H1 (cell line): ENCODE results near the gene ATP5F1E. TPM values are rescaled to one million over a fixed set of nuclear protein-coding genes. Genes with fewer than 3 reads are reported as not detected.

Experiments
- BACH1 ChIP-seq: IDR thresholded peaks from 2 replicates; pipeline ENCODE4 v1.6.1; 2012; ENCODE audit warnings: low read length, improper control_type of control experiment
- CHD7 ChIP-seq: fragments of 300-600 bp; sonication (generic); IDR thresholded peaks from 2 replicates; pipeline ENCODE4 v1.7.1; 2012; ENCODE audit warnings: low read length, moderate library complexity, mild to moderate bottlenecking, inconsistent platforms; ENCODE audit not compliant: insufficient replicate concordance
- GABPA ChIP-seq: IDR thresholded peaks from 2 replicates; pipeline ENCODE4 v1.6.1; 2011; ENCODE audit warnings: mild to moderate bottlenecking, low read length, moderate library complexity, borderline replicate concordance; ENCODE audit not compliant: insufficient read depth
- HDAC2 ChIP-seq, 2 experiments: fragments of 300-600 bp in 1 of 2; sonication (generic) in 1 of 2; IDR thresholded peaks; 2 replicates each; pipeline ENCODE4 v1.6.1; 2011 to 2012; ENCODE audit warnings: low read depth in 2 of 2, low read length in 2 of 2, mild to moderate bottlenecking in 2 of 2, moderate library complexity in 2 of 2, borderline replicate concordance in 1 of 2, inconsistent platforms in 1 of 2
- JUN ChIP-seq: IDR thresholded peaks from 2 replicates; pipeline ENCODE4 v1.6.1; 2011; ENCODE audit warnings: low read depth, mild to moderate bottlenecking, improper control_type of control experiment, low read length
- KDM4A ChIP-seq: IDR thresholded peaks from one replicate; pipeline ENCODE4 v1.7.1; 2012; ENCODE audit warnings: low read depth, mild to moderate bottlenecking, moderate library complexity, low read length, inconsistent platforms; ENCODE audit not compliant: severe bottlenecking
- SIX5 ChIP-seq: IDR thresholded peaks from 2 replicates; pipeline ENCODE4 v1.6.1; 2011; ENCODE audit warnings: mild to moderate bottlenecking, low read depth, low read length
- TAF7 ChIP-seq: optimal IDR thresholded peaks from 2 replicates; pipeline ENCODE3; 2011; ENCODE audit warnings: low read depth, mild to moderate bottlenecking, inconsistent platforms, low read length, moderate library complexity, borderline replicate concordance
- YY1 ChIP-seq: IDR thresholded peaks from 2 replicates; pipeline ENCODE4 v1.6.1; 2011; ENCODE audit warnings: low read depth, mild to moderate bottlenecking, low read length
- polyA plus RNA-seq, 7 experiments: library from polyadenylated mRNA; depleted of rRNA in 3 of 7; stranded (reverse) in 5 of 7; unstranded in 2 of 7; fragments of >200 nt in 5 of 7; fragments of 200-250 nt in 2 of 7; gene quantifications; 1 replicate in 5 of 7; 2 replicates in 1 of 7; 4 replicates in 1 of 7; pipeline versions ENCODE4 v1.2.1 to v1.2.3, GENCODE V29; 2011 to 2013; ENCODE audit warnings: missing spikeins in 2 of 7, mixed read lengths in 2 of 7
- total RNA-seq: library from RNA; stranded (reverse); fragmentation: NEBNext Ultra II Directional; extraction: Animal tissue kit (Norgen Biotek cat#: 25700); gene quantifications from 2 replicates; pipeline ENCODE4 v1.2.1, GENCODE V29; 2021

The ATP5F1E gene
- total and polyA plus RNA-seq, 2 of the 8 experiments (the other 6 are each of a cell fraction or from before 2014, with no cell fraction given) = 15.7 to 47.8 TPM

- TF ChIP-seq CHD7 (no peak), GABPA (no peak), HDAC2 (IDR thresholded peaks at IDR 0.05; ENCODE audit: borderline replicate concordance in 1 of 2, low read depth in 2 of 2, low read length in 2 of 2) (no peak), JUN (no peak), TAF7 (no peak), YY1 (no peak), SIX5 (no peak), KDM4A (no peak), BACH1 (no peak)
These were observed 30.5 kb downstream of the ATP5F1E start (continued) for GRCh38 chr20:59001449-59002171.
